HG02588 (cell line): ENCODE data around the gene SLC22A4.

Experiments used
- ATAC-seq: cut with Tn5 transposase; IDR thresholded peaks from one replicate; pipeline ENCODE4 v1.9.1; 2021; ENCODE audit warnings: mild to moderate bottlenecking, moderate library complexity; ENCODE audit not compliant: unreplicated experiment

SLC22A4 gene

DNA sequence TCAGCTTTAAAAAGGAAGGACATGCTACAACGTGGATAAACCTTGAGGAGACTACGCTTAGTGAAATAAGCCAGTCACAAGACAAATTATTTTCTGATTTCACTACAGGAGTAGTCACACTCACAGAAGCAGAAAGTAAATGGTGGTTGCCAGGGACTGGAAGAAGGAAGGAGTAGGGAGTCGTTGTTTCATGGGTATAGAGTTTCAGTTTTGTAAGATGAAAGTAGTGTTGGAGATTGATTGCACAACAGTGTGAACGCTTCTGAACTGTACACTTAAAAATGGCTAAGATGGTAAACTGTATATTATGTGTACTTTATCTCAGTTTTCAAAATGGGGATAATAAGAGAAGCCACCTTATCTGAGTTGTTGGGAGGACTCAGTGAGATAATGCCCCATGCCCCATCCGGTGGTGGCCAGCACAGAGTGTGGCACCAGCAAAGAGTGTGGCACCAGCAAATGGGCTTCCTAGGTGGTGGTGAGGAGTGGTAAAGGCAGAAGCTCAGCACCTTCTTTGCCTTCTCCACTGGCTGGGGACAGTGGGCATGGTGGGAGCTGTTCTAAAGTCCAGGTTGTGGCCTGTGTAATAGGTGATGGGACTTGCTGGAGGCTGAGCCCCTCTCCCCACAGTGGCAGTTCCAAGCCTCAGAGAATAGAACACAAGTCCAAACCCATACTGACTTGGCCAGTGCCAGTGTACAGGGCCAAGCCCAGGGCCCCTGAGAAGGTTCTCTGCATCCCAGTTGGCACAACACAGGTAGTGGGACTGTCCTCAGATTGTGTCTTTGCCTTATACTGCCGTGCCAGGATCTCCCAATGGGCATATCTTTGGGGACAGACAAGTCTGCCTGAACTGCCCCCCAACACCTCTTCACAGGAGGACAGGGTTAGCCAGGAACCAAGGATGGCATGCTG, 4.4 kb downstream of the SLC22A4 start:
- no peak for ATAC-seq

DNA sequence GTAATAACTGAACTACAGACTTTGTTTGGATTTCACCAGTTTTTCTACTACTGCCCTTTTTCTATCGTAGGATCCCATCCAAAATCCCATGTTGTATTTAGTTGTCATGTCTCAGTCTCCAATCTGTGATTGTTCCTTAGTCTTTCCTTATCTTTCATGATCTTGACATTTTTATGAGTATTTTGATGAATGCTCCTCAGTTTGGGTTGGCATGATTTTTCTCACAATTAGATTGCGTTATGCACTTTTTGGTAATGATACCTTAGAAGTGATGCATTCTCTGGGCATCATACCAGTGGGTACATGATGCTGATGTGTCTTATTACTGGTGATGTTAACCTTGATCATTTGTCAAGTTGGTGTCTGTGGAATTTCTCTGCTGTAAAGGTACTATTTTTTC, 5.7 kb downstream of the SLC22A4 start:
- no peak for ATAC-seq

DNA sequence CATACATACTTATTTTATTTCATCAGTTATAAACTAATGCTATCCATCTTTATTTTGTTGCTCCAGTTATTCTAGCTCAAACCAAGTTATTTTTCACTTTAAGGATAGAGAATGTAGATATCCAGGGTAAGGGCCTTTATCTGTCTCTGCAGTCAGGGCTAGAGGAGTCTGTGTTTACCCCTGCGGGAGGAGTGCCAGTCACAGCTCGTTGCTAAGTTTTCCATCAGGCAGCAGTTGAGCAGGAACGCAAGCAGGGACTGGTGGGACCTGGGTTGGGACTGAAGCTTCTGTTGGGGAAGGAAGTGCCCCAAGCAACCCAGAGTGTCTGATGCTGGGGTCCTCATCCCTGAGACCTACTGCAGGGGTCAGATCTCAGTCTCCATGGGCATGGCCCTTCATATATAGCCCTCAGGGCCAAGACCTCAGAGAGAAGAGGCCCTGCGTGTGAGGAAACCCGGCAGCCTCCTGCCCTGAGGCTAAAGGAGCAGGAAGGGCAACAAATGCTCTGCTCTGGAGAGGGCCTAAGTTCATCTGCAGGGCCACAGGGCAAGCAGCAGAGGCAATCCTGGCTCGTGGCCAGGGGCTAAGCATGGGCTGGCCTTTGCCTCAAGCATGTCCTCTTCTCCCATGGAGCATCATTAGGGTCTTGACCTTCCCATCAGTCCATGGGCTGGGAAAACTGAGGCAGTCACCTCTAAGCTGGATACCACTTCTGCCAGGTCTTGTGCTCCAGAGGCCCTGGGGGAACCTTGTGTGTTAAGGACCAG, 6.6 kb downstream of the SLC22A4 start:
- ATAC-seq: no peak

DNA sequence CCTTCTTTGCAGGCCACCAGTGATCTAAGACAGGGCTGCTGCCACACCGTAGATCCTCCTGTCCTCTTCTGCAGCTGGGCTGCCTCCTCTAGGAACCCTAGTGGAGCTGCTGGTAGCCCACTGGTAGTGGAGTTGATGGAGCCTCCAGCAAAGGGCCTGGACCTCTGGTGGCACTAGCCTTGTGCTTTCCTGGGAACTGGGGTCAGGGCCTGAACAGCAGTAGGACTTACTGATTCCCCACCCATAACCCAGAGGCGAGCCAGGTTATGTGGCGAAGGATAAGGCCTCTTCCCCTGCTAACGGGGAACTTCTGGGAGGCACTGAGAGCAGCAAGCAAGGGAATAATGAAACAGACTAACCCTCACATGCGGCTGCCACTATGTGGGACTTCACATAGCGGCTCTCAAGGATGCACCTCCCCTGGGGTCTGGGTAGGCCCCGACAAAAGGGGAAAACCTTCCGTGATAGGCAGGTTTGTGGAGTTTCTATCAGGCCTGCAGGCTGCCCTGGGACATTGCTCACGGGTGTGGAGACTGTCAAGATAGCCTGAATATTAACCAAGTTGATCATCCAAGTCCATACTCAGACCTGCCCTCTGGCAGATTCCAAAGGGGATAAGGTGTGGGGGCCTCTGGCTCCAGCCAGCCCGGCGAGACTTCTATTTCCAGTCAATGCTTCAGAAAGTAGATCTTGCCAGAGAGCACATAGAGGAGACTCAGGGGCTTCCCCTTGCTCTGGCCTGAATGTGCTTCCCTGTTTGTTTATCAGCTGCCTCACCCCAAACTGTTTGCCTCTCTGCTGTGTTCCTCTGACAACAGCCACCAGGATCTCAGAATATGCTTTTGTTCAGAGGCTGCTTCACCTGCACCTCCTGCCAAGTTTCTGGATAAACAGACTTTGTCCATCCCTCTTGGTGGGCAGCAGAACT, 7.4 kb downstream of the SLC22A4 start:
- no peak for ATAC-seq

DNA sequence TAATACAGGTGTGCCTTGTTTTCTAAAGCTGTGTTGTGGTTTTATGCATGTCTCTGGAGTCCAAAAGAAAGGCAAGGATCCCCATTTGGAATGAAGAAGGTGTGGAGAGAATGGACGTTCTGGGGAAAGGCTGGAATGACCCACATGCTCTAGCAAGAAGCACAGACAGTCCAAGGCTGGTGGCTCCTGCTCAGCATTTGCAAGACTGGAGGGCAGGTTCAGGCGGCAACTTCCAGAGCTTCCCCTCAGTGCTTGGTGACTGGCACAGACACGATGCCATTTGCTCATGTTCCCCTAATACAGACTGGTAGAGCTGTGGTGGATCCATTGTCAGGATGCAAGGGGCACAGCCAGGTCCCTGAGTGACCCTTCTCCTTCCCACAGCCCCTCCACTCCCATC, 8.2 kb downstream of the SLC22A4 start:
- no peak for ATAC-seq

DNA sequence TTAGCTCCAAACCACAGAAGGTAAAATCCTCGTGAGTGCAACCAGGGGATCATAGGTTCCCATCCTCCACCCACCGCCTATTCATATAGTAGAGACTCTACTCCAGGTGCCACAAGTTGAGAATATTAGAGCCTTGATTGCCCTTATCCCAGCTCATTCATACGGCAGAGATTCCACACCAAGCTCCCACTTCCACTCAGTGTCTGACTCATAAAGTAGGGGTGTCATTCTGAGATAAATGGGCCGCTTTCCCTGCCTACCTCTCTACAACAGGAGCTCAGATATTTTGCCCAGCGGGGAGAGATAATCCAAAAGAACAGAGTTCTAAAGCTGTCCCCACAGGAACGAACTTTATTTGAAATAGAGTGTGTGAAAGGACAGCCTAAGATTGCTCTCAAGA, 9.4 kb downstream of the SLC22A4 start:
- ATAC-seq: no peak

DNA sequence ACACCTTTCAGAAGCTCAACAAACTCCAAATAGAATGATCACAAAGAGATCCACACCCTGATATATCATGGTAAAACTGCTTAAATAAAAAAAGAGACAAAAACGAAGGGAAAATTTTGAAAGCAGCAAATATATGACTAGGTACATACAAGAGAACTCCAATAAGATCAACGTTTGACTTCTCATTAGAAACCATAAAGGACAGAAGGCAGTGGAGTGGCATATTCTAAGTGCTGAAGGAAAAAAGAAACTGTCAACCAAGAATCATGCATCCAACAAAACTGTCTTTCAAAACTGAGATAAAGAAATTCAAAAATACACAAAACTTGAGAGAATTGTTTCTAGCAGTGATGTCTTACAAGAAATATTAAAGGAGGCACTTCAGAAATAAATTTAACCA, 11.2 kb downstream of the SLC22A4 start:
- no peak for ATAC-seq

DNA sequence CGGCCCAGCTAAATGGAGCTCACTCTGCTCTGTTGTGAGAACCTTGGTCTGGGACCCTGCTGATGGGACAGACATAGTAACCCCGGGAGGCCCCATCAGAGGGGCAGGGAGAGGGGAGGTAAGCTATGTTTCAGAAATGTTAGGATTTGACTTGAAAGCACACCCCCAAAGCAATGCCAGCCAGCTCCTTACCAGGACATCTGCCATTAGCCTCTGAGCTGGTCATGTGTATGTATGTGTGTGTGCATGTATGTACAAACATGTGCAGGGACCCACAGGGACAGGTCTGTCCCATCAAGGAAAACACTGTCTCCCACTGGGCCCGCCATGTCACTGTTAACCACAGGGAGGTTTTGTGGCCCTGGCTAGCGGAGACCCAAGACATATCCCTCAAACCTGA, 14.5 kb downstream of the SLC22A4 start:
- ATAC-seq: no peak

DNA sequence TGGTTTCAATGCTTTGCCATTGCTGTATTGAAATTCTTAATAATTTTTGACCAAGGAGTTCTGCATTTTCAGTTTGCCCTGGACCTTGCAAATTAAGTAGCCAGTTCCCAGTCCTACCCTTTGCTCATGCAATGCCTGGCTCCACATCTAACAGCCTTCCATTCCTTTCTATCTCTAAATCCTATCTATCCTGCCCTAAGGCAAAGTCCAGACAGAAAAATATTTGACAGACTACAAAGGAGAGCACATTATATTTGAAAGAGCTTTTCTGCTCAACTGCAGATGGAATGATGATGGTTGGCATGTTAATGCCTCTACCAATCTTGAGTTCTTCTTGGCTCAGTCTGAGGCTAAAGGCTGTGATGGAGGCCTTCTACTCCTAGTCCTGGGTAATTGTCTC, 15.5 kb downstream of the SLC22A4 start:
- no peak for ATAC-seq

DNA sequence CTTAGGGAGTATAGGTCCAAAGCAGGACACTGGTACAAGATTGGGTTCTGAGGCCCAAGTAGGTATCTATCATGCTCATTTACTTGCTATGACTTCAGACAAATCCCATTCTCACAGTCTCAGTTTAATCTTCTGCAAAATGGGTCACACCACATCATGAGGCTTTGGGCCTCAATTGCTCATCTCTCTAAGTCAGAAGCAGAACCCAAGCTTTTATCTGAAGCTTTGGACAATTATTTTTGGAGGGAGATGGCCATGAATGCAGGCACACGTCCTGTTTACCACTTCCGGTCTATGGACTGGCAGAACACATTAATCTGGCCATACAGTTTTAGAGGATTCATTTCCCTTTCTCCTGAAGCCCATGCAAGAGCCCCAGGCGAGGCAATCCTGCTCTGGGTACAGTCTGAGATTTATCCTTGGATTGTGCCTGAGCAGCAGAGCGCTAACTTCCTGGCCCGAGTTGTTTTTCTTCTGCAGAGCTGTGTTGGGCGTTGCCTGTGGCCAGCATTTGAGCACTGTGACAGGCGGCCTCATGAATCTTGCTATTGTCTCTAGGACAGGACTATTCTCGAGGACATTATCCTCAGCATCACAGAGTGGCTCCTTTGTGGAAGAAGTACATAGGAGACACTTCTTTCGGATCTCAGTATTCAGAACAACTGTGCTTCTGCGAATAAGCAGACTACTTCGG, 16.1 kb downstream of the SLC22A4 start:
- no peak for ATAC-seq

DNA sequence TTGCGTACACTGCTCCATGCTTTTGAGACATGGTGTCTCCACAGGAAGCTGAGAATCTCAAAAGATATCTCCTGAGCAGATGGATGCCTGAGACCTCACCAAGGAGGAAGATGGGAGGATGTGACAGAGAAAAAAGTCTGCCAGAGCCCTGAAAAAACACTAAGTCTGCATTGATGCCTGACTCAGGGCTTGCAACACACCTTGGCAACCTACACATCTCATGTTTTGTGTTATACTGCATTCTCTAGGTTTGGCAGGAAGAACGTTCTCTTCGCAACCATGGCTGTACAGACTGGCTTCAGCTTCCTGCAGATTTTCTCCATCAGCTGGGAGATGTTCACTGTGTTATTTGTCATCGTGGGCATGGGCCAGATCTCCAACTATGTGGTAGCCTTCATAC, 19.2 kb downstream of the SLC22A4 start:
- ATAC-seq: no peak

DNA sequence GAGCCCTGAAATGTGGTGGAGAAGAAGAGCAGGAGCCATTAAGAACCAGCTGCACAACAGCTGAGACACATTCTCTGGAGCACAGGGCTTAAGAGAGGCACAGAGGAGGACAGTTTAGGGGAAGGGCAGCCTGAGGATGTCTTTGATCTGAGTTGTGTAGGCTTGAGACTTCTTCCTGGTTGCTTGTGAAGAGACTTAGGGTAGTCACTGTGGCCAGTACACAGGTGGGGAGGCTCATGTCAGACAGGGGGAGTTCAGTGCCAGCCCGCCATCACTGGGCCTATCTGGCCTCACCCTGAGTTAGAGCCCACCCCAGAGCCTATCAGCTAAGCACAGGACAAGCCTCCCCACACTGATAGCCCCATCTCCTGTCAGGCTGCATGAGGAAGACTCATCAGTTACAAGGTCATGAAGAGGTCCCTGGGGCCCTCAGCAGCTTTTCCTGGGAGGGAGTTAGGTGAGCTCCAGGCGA, 19.8 kb downstream of the SLC22A4 start:
- no peak for ATAC-seq

DNA sequence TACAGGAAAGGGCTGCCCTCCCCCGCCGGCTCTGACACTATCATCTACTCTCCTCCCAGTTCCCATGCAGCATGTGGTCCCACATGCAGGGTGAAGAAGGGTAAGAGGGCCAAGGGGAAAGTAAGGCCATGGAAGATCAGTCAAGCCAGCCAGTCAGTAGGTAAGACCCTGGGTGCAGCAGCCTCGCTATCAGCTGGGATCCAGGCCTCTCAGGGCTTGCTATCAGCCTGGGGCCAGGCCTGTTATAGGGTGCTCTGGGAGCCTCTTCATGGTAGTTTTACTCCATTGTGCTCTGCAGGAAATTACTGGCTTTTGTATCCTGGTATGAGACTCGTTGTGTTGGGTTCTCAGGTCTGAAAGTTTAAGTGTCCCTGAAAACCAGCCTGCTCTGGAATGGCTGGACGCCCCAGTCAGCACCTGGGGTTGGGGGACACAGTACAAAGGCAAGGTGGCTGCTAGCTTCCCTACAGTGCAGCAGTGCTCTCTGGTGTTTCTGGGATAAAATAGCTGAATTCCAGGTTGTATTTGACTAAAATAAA, 21.4 kb downstream of the SLC22A4 start:
- no peak for ATAC-seq

DNA sequence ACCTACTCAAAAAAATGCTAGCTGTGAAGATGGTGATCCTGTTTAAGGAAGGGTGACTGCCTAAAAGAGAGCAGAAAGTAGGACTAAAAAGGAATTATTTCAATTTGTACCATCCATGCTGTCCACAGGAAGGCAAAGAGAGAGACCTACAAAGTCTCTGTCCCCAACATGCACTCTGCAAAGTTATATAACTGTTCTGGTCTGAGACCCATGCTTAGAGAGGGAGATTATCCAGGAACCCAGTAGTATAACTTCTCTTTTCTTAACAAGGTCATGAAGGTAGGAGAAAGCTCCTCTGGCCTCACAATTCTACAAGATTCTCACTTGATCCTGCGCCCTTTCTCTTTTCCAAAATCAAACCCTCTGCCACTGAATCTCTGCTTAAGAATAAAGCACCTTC, 25.8 kb downstream of the SLC22A4 start:
- ATAC-seq: no peak

DNA sequence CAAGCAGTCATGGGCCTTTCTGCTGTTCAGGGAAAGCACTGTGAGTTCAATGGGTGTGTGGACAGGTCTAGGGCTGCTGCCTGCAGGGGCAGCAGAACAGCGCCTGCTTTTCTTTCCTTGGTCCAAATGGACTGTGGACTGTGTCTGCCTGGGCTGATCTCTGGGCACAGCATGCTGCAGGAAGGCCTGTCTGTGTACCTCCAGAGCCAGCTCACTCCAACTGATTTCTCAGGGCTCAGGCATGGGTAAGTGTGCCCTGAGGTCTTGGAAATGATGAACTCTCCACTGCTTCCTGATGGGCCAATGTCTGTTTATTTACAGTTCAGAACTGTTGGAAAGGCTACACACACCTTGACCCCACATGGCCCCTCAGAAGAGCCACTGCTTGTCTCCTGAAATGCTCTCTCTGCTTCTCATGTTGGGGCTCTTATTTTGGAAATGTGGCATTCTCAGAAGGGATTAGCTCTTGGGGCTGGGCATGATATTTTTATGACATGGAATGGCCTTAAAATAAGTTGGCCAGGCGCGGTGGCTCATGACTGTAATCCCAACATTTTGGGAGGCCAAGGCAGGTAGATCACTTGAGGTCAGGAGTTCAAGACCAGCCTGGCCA, 27.0 kb downstream of the SLC22A4 start:
- no peak for ATAC-seq

DNA sequence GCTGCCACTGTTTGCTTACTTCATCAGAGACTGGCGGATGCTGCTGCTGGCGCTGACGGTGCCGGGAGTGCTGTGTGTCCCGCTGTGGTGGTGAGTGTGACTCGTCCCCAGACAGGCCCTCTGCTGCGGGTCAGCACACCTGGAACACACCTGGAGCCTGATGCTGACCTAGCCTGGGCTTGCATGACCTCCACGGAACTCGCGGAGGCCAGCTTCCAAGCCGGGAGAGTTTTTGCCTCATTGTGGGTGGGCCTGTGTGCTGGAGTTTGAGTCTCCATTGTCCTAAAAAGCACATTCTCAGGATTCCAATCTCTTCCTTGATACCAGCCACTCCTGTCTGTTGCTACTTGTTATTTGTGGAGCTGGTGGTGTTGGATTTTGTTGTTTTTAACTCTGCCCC, 28.1 kb downstream of the SLC22A4 start:
- no peak for ATAC-seq

DNA sequence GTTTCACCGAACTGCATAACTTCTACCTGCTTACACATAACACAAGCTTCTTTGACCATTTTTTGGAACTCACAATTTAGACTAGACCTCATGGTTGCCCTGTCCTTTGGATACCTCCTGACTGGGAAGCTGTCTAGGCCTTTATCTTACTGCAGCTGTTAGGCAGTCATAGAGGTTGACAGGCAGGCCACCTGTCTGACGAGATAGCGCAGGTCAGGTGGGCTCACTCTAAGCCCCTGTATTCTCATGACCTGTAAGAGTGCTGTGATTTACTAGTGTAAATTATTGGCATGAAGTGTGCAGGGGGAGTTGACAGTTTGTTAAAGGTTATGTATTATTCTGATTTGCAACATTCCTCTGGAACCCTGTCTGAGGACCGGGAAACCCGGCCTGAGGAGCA, 29.0 kb downstream of the SLC22A4 start:
- no peak for ATAC-seq

DNA sequence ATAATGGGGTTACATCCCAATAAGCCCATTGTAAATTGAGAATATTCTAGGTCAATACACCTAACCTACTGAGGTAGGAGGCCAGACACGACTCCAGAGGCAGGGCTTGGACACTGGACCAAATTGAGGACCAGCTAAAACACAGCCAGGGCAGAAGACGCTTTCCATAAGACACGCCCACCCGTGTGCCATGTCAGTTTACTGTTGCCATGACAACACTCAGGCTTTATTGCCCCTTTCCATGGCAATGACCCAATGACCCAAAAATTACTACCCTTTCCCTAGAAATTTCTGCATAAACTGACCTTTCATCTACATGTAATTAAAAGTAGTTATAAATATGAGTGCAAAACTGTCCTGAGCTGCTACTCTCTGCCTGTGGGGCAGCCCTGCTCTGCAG, 31.5 kb downstream of the SLC22A4 start:
- no peak for ATAC-seq

DNA sequence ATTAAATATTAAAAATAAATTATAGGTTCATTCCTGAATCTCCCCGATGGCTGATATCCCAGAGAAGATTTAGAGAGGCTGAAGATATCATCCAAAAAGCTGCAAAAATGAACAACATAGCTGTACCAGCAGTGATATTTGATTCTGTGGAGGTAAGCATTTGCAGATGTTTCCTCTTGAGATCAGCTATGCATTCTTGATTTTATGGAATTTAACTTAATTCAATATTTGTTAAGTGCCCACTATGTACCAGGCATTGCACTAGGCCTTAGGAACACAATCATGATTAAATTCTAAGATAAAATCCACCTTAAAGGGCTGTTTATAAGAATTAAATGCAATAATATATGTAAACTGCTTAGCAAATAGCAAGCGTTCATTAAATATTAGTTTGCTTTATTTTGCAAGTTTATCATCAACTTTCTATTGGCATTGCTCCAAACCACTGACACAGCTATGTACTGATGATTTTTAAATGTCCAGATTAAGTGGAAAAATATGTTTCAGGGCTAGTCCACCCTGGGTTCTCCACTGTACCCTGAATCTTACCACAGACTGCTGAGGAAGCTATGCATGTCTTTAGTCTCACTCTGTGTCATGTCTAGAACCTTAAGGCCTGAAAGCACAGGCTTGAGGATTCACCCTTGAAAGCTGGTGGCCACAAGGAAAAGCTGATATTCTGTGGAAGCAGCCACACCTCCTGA, 33.2 kb downstream of the SLC22A4 start:
- no peak for ATAC-seq
